OCI-M2 (cell line): ENCODE measurements around the gene ACSS3.

ENCODE experiments used
- DNase-seq: peaks from one replicate; lab custom pipeline; 2025; ENCODE audit not compliant: unreplicated experiment; lab: John Stamatoyannopoulos, UW

Gene ACSS3

GRCh38 chr12:81221681-81222080 lies 143.8 kb downstream of the ACSS3 start:
- no peak for DNase-seq

- DNase-seq: no peak
Observed at GRCh38 chr12:81222846-81223592, 145.1 kb downstream of the ACSS3 start.

- DNase-seq: no peak
Observed at GRCh38 chr12:81224626-81225025, 146.7 kb downstream of the ACSS3 start.

GRCh38 chr12:81229759-81230158 lies 151.9 kb downstream of the ACSS3 start:
- DNase-seq: no peak

GRCh38 chr12:81231574-81232368 lies 153.9 kb downstream of the ACSS3 start:
- DNase-seq: no peak

GRCh38 chr12:81245458-81245857 lies 167.6 kb downstream of the ACSS3 start:
- DNase-seq: no peak

- DNase-seq: no peak
Observed at GRCh38 chr12:81245907-81246570, 168.2 kb downstream of the ACSS3 start.

- DNase-seq: no peak
Observed at GRCh38 chr12:81249976-81250375, 172.1 kb downstream of the ACSS3 start.

- no peak for DNase-seq
Observed at GRCh38 chr12:81252228-81252627, 174.3 kb downstream of the ACSS3 start.

GRCh38 chr12:81253360-81253759 lies 175.5 kb downstream of the ACSS3 start:
- DNase-seq: no peak

- DNase-seq: no peak
Observed at GRCh38 chr12:81255456-81255855, 177.6 kb downstream of the ACSS3 start.

- no peak for DNase-seq
Observed at GRCh38 chr12:81255947-81256346, 178.1 kb downstream of the ACSS3 start.

- DNase-seq: no peak
Observed at GRCh38 chr12:81257947-81258551, 180.2 kb downstream of the ACSS3 start.

- DNase-seq: no peak
Observed at GRCh38 chr12:81259360-81259759, 181.5 kb downstream of the ACSS3 start.

GRCh38 chr12:81261508-81262207 lies 183.8 kb downstream of the ACSS3 start:
- no peak for DNase-seq

- DNase-seq: no peak
Observed at GRCh38 chr12:81263072-81263471, 185.2 kb downstream of the ACSS3 start.

- no peak for DNase-seq
Observed at GRCh38 chr12:81270385-81270784, 192.5 kb downstream of the ACSS3 start.

GRCh38 chr12:81274637-81275529 lies 197.0 kb downstream of the ACSS3 start:
- DNase-seq: no peak

GRCh38 chr12:81284137-81284536 lies 206.3 kb downstream of the ACSS3 start:
- DNase-seq: no peak

- DNase-seq: no peak
Observed at GRCh38 chr12:81288651-81289050, 210.8 kb downstream of the ACSS3 start.
